Measurements from ENCODE around the gene EXTL1. TPM values are rescaled to one million over a fixed set of nuclear protein-coding genes. Genes with fewer than 3 reads are reported as not detected.

EXTL1 gene
- total and polyA plus RNA-seq, 2 donors from 2014 or later: 0.28 to 0.45 TPM

DNA sequence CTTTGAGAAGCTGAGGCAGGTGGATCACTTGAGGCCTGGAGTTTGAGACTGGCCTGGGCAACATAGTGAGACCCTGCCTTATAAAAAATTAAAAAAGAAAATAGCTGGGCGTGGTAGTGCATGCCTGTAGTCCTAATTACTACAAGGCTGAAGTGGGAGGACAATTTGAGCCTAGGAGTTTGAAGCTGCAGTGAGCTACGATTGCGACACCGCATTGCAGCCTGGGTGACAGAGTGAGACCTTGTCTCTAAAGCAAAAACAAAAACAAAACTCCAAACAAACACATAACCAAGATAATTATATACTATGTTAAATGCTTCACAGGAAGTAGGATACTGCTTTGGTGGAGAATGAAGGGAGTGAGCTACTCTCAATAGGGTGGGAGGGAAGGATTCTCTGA is 18.3 kb upstream of the EXTL1 start:
- H3K27ac ChIP-seq (ENCODE audit: low read depth in 2 of 2, low read length in 2 of 2): no peak overlapping the region
- FAIRE-seq: no peak
- no peak overlapping the region for H3K9ac ChIP-seq (ENCODE audit: low read length in 3 of 3)
- peaks cover 2 to 4% (median 3%) of the 10 kb centered on the region in 3 donors for H3K4me1 ChIP-seq (ENCODE audit: control insufficient read depth in 2 of 3, insufficient read depth in 2 of 3, low read depth in 1 of 3, low read length in 3 of 3)
- no peaks in the 10 kb centered on the region for H3K9me3 ChIP-seq (ENCODE audit: control insufficient read depth in 2 of 3, insufficient read depth in 1 of 3, low read length in 3 of 3)
- intact Hi-C loops (cut with DNase I): no loop called here
- H3K27me3 ChIP-seq (ENCODE audit: control insufficient read depth, insufficient read depth, low read length): no peaks in the 10 kb centered on the region
- H3K36me3 ChIP-seq (ENCODE audit: control insufficient read depth in 2 of 3, insufficient read depth in 3 of 3, low read length in 3 of 3): no peaks in the 10 kb centered on the region
- TF ChIP-seq, protein P1, sequence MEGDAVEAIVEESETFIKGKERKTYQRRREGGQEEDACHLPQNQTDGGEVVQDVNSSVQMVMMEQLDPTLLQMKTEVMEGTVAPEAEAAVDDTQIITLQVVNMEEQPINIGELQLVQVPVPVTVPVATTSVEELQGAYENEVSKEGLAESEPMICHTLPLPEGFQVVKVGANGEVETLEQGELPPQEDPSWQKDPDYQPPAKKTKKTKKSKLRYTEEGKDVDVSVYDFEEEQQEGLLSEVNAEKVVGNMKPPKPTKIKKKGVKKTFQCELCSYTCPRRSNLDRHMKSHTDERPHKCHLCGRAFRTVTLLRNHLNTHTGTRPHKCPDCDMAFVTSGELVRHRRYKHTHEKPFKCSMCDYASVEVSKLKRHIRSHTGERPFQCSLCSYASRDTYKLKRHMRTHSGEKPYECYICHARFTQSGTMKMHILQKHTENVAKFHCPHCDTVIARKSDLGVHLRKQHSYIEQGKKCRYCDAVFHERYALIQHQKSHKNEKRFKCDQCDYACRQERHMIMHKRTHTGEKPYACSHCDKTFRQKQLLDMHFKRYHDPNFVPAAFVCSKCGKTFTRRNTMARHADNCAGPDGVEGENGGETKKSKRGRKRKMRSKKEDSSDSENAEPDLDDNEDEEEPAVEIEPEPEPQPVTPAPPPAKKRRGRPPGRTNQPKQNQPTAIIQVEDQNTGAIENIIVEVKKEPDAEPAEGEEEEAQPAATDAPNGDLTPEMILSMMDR (IDR thresholded peaks at IDR 0.05; ENCODE audit: borderline replicate concordance, extremely low read depth, insufficient read depth): no peak
- DNase-seq: no peak
- no peak overlapping the region for H3K4me3 ChIP-seq (ENCODE audit: low read length in 3 of 3)

DNA sequence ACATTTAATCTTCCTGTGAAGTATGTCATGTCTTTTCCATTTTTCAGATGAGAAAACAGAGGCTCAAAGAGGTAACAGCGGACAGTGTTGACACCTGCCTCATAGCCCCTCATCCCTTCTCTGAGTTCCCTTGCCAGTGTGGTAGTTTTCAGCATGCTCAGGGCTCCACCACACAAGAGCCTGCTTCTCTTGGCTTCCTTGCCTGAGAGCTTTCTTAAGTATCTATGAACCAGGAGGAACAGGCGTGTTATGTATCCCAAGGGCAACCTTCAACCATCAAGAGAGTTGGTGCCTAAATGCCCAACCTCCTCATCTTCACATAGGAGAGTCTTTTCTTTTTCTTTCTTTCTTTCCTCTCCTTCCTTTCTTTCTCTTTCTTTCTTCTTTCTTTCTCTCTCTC is 17.8 kb upstream of the EXTL1 start:
- H3K4me3 ChIP-seq (ENCODE audit: low read length in 3 of 3): no peak overlapping the region
- peaks cover 0 to under 1% (median 0%) of the 10 kb centered on the region in 3 donors for H3K4me1 ChIP-seq (ENCODE audit: control insufficient read depth in 2 of 3, insufficient read depth in 2 of 3, low read depth in 1 of 3, low read length in 3 of 3)
- FAIRE-seq (no peak), DNase-seq (no peak)
- TF ChIP-seq, protein P1 (IDR thresholded peaks at IDR 0.05; ENCODE audit: borderline replicate concordance, extremely low read depth, insufficient read depth): no peak
- intact Hi-C loops (cut with DNase I): no loop called here
- no peak overlapping the region for H3K9ac ChIP-seq (ENCODE audit: low read length in 3 of 3)
- no peaks in the 10 kb centered on the region for H3K27me3 ChIP-seq (ENCODE audit: control insufficient read depth, insufficient read depth, low read length)
- H3K36me3 ChIP-seq (ENCODE audit: control insufficient read depth in 2 of 3, insufficient read depth in 3 of 3, low read length in 3 of 3): no peaks in the 10 kb centered on the region
- H3K27ac ChIP-seq (ENCODE audit: low read depth in 2 of 2, low read length in 2 of 2): no peak overlapping the region
- no peaks in the 10 kb centered on the region for H3K9me3 ChIP-seq (ENCODE audit: control insufficient read depth in 2 of 3, insufficient read depth in 1 of 3, low read length in 3 of 3)

DNA sequence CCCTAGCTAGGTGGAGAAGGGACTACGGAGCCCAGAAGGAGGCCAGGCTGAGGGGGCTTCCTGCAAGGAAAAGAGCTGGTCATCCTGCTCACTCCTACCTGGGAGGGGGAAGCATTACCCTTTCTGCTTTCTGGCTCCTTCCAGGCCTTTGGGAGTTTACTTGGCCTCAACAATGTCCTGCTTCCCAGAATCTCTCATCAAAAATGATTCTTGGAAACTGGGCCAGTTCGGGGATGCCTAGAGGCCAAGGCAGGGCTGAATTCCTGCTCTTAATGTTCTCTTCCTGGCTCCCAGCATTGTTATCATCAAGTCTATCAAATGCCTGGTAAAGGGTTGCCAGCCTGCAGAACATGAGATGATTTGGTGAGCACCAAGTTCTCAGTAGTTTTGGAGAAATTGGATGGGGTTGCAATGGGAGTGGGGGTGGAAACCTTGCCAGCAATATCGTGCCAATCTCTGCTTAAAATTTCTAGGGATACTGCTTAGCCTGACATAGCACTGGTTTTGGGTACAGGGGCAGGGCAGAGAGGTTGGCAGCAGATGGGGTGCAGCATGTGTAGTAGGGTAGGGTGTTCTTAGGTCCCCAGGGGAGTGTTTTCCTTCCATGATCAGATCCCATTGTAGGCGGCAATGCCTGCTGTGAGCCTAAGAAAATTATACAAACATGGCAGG is 16.0 kb upstream of the EXTL1 start:
- Histone ChIP-seq H3K27ac (ENCODE audit: low read depth in 2 of 2, low read length in 2 of 2) (no peak overlapping the region), H3K4me1 (ENCODE audit: control insufficient read depth in 2 of 3, insufficient read depth in 2 of 3, low read depth in 1 of 3, low read length in 3 of 3) (no peaks in the 10 kb centered on the region), H3K9ac (ENCODE audit: low read length in 3 of 3) (no peak overlapping the region), H3K27me3 (ENCODE audit: control insufficient read depth, insufficient read depth, low read length) (no peaks in the 10 kb centered on the region), H3K9me3 (ENCODE audit: control insufficient read depth in 2 of 3, insufficient read depth in 1 of 3, low read length in 3 of 3) (no peaks in the 10 kb centered on the region), H3K36me3 (ENCODE audit: control insufficient read depth in 2 of 3, insufficient read depth in 3 of 3, low read length in 3 of 3) (no peaks in the 10 kb centered on the region), H3K4me3 (ENCODE audit: low read length in 3 of 3) (no peak overlapping the region)
- DNase-seq: no peak
- intact Hi-C loops (cut with DNase I): no loop called here
- no peak for FAIRE-seq
- TF ChIP-seq, protein P1 (IDR thresholded peaks at IDR 0.05; ENCODE audit: borderline replicate concordance, extremely low read depth, insufficient read depth): no peak

DNA sequence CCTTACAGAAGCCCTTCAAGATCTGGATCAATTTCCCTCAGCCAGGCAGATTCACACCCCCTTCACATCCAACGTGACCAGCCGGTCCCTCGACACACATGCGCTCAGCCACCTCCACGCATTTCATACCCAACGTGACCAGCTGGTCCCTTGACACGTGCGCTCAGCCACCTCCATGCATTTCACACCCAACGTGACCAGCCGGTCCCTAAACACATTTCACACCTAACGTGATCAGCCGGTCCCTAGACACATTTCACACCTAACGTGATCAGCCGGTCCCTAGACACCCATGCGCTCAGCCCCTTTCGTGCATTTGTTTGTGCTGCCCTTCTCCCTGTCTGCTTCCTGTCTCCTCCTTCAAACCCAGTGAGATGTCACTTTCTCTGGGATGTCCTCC is 14.9 kb upstream of the EXTL1 start:
- DNase-seq (no peak), FAIRE-seq (no peak)
- Histone ChIP-seq H3K9me3 (ENCODE audit: control insufficient read depth in 2 of 3, insufficient read depth in 1 of 3, low read length in 3 of 3) (no peaks in the 10 kb centered on the region), H3K4me1 (ENCODE audit: control insufficient read depth in 2 of 3, insufficient read depth in 2 of 3, low read depth in 1 of 3, low read length in 3 of 3) (no peaks in the 10 kb centered on the region), H3K36me3 (ENCODE audit: control insufficient read depth in 2 of 3, insufficient read depth in 3 of 3, low read length in 3 of 3) (no peaks in the 10 kb centered on the region), H3K4me3 (ENCODE audit: low read length in 3 of 3) (no peak overlapping the region), H3K9ac (ENCODE audit: low read length in 3 of 3) (no peak overlapping the region), H3K27me3 (ENCODE audit: control insufficient read depth, insufficient read depth, low read length) (no peaks in the 10 kb centered on the region), H3K27ac (ENCODE audit: low read depth in 2 of 2, low read length in 2 of 2) (no peak overlapping the region)
- intact Hi-C loops (cut with DNase I): no loop called here
- TF ChIP-seq, protein P1 (IDR thresholded peaks at IDR 0.05; ENCODE audit: borderline replicate concordance, extremely low read depth, insufficient read depth): no peak

All from kidney (tissue), 14 donors.